GM12874 (cell line): ENCODE results near the gene MEGF9.

Experiments used
- CTCF ChIP-seq: IDR thresholded peaks from 2 replicates; pipeline ENCODE4 v1.5.1; 2011; ENCODE audit warnings: low read depth, mild to moderate bottlenecking, control low read depth, low read length, moderate library complexity; ENCODE audit not compliant: insufficient read depth

Gene MEGF9

GRCh38 chr9:120567874-120568273, 146.4 kb downstream of the MEGF9 start:
- no peak for TF ChIP-seq CTCF

- no peak for TF ChIP-seq CTCF
Observed at GRCh38 chr9:120567081-120567480, 147.2 kb downstream of the MEGF9 start.

- TF ChIP-seq CTCF: no peak
Observed at GRCh38 chr9:120564589-120564988, 149.7 kb downstream of the MEGF9 start.

- no peak for TF ChIP-seq CTCF
Observed at GRCh38 chr9:120562861-120563443, 151.3 kb downstream of the MEGF9 start.

GRCh38 chr9:120561709-120562108, 152.6 kb downstream of the MEGF9 start:
- no peak for TF ChIP-seq CTCF

GRCh38 chr9:120559546-120559945, 154.7 kb downstream of the MEGF9 start:
- no peak for TF ChIP-seq CTCF

DNA sequence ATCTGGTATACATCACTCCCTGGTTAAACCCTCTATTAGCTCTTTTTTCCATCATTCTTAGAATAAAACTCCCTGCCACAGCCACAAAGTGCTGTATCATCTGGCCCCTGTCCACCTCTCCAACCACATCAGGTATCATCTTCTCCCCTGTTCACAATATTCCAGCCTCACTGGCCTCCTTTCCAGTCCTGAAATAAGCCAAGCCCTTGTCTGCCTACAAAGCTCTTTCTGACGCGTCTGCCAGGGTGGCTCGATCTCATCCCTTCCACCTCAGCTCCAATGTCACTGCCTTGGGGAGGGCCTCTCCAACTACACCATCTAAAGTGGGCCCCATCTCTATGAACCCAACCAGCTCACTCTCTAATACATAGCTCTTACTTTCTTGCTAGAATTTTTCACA, 155.8 kb downstream of the MEGF9 start:
- TF ChIP-seq CTCF: no peak
